HEK293T (cell line): ENCODE measurements around the gene RNASEH1.

Source experiments
- CTCF ChIA-PET: fragments of 350-600 bp; formaldehyde crosslinking; extraction: SDS; loops from one replicate; lab custom pipeline; 2021; ENCODE audit warnings: antibody characterized with exemption, inconsistent platforms; lab: Yijun Ruan, JAX
- POLR2A ChIA-PET: fragments of 350-600 bp; formaldehyde crosslinking; extraction: SDS; loops from one replicate; lab custom pipeline; 2020; ENCODE audit warnings: antibody characterized with exemption, inconsistent platforms; lab: Yijun Ruan, JAX
- DNase-seq: peaks from one replicate; pipeline ENCODE4 v3.0.0; 2012; ENCODE audit warnings: mixed read lengths; ENCODE audit errors: extremely low spot score
- ARNT ChIP-seq: fragments of 450-650 bp; IDR thresholded peaks from 2 replicates; pipeline ENCODE4 v1.6.1; 2017; ENCODE audit warnings: mild to moderate bottlenecking
- BHLHE40 ChIP-seq: fragments of 450-650 bp; IDR thresholded peaks from 2 replicates; pipeline ENCODE4 v1.6.1; 2016; ENCODE audit warnings: mild to moderate bottlenecking, moderate library complexity, borderline replicate concordance
- CTBP1 ChIP-seq: fragments of 450-650 bp; IDR thresholded peaks from 2 replicates; pipeline ENCODE4 v1.6.1; 2016; ENCODE audit warnings: borderline replicate concordance
- ELF4 ChIP-seq: fragments of 450-650 bp; IDR thresholded peaks from 2 replicates; pipeline ENCODE4 v1.6.1; 2017; ENCODE audit warnings: antibody characterized with exemption
- FOXA1 ChIP-seq: fragments of 450-650 bp; IDR thresholded peaks from 2 replicates; pipeline ENCODE4 v1.6.1; 2016; ENCODE audit warnings: mild to moderate bottlenecking
- FOXK2 ChIP-seq: fragments of 450-650 bp; IDR thresholded peaks from 2 replicates; pipeline ENCODE4 v1.6.1; 2016; ENCODE audit warnings: mild to moderate bottlenecking
- FOXM1 ChIP-seq: fragments of 450-650 bp; IDR thresholded peaks from 2 replicates; pipeline ENCODE4 v1.6.1; 2017; ENCODE audit warnings: mild to moderate bottlenecking, borderline replicate concordance
- HDGF ChIP-seq: fragments of 450-650 bp; IDR thresholded peaks from 2 replicates; pipeline ENCODE4 v1.6.1; 2017; ENCODE audit warnings: antibody characterized with exemption, borderline replicate concordance
- L3MBTL2 ChIP-seq: fragments of 450-650 bp; conservative IDR thresholded peaks from 2 replicates; pipeline ENCODE4 v1.6.1; 2016; ENCODE audit warnings: mild to moderate bottlenecking
- LEF1 ChIP-seq: fragments of 450-650 bp; IDR thresholded peaks from 2 replicates; pipeline ENCODE4 v1.6.1; 2017; ENCODE audit warnings: mild to moderate bottlenecking, borderline replicate concordance
- NFRKB ChIP-seq: fragments of 450-650 bp; IDR thresholded peaks from 2 replicates; pipeline ENCODE4 v1.6.1; 2016; ENCODE audit warnings: mild to moderate bottlenecking, moderate library complexity
- SP1 ChIP-seq: fragments of 450-650 bp; IDR thresholded peaks from 2 replicates; pipeline ENCODE4 v1.6.1; 2017
- SUZ12 ChIP-seq: fragments of 450-650 bp; IDR thresholded peaks from 2 replicates; pipeline ENCODE4 v1.6.1; 2016; ENCODE audit warnings: mild to moderate bottlenecking
- TARDBP ChIP-seq: fragments of 450-650 bp; IDR thresholded peaks from 2 replicates; pipeline ENCODE4 v1.6.1; 2016
- ZNF384 ChIP-seq: fragments of 450-650 bp; IDR thresholded peaks from 2 replicates; pipeline ENCODE4 v1.6.1; 2016
- TF ChIP-seq, protein P1 (sequence below): fragments of 450-650 bp; IDR thresholded peaks from 2 replicates; pipeline ENCODE4 v1.6.1; 2016

The RNASEH1 gene

GRCh38 chr2:3535794-3536681 lies 22.1 kb downstream of the RNASEH1 start:
- CTCF ChIA-PET: no interaction called here
- POLR2A ChIA-PET: interaction anchor here (0.7 to 1.4 kb wide), 3 partner anchors 12 to 69 kb away, joined by 3 to 8 read pairs (median 6); partner anchors contain the start of gene ADI1
- TF ChIP-seq SUZ12 (no peak), CTBP1 (no peak), SP1 (no peak), NFRKB (no peak), L3MBTL2 (no peak), ARNT (no peak), TARDBP (no peak), FOXK2 (no peak), FOXM1 (no peak), ZNF384 (no peak), BHLHE40 (no peak), HDGF (no peak), ELF4 (no peak), LEF1 (no peak)
- TF ChIP-seq, protein P1, sequence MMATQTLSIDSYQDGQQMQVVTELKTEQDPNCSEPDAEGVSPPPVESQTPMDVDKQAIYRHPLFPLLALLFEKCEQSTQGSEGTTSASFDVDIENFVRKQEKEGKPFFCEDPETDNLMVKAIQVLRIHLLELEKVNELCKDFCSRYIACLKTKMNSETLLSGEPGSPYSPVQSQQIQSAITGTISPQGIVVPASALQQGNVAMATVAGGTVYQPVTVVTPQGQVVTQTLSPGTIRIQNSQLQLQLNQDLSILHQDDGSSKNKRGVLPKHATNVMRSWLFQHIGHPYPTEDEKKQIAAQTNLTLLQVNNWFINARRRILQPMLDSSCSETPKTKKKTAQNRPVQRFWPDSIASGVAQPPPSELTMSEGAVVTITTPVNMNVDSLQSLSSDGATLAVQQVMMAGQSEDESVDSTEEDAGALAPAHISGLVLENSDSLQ: no peak
- no peak for DNase-seq

GRCh38 chr2:3535467-3535793 lies 22.7 kb downstream of the RNASEH1 start:
- CTCF ChIA-PET: no interaction called here
- DNase-seq: no peak
- no peak for TF ChIP-seq NFRKB
- no peak for TF ChIP-seq FOXA1
- TF ChIP-seq, protein P1: no peak
- TF ChIP-seq FOXK2: no peak
- no peak for TF ChIP-seq LEF1
- no peak for TF ChIP-seq FOXM1
- no peak for TF ChIP-seq ZNF384
- TF ChIP-seq TARDBP: no peak
- TF ChIP-seq SP1: no peak
- no peak for TF ChIP-seq SUZ12
- no peak for TF ChIP-seq ELF4
- TF ChIP-seq CTBP1: no peak
- no peak for TF ChIP-seq BHLHE40
- POLR2A ChIA-PET: interaction anchor here (1.4 kb wide), 1 partner anchor 11 kb away, joined by 6 read pairs; no protein-coding TSS in a partner anchor

DNA sequence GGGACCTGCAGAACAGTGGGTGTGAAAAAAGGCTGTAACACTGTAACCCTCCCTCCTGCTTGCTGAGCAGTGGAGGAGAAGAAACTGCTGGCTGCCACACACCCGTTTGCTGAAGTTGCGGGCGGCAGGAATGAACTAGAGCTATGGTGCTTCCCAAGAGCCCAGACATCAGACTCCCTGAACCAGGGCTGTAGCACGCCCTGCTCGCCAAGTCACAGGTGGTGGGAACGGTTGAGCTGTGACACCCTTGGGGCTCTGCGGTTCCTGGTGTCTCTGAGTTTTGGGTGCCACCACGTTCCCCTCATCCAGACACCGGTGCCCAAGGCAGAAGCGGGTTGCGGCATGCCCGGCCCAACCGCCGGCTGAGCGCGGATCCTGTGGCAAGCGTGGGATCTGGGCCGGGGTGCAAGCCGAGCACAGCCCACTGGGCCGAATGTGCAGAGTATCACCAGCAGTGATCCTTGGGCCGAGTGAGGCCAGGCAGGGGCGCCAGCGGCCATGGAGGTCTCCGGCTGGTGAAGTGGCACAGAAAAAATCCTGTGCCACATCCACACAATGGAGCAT lies 23.8 kb downstream of the RNASEH1 start:
- CTCF ChIA-PET: interaction anchor here (0.6 kb wide), 1 partner anchor 19 kb away, joined by 4 read pairs; no protein-coding TSS in a partner anchor
- DNase-seq: no peak
- POLR2A ChIA-PET: no interaction called here
- TF ChIP-seq NFRKB (no peak), BHLHE40 (no peak), ZNF384 (no peak), HDGF (no peak), TARDBP (no peak), CTBP1 (no peak), FOXM1 (no peak), LEF1 (no peak), FOXK2 (no peak), SP1 (no peak), SUZ12 (no peak), ARNT (no peak), L3MBTL2 (no peak), FOXA1 (no peak), ELF4 (no peak)
- TF ChIP-seq, protein P1: no peak

- ChIA-PET CTCF (interaction anchor here (0.6 kb wide), 1 partner anchor 19 kb away, joined by 4 read pairs; no protein-coding TSS in a partner anchor), POLR2A (no interaction called here)
- TF ChIP-seq SP1 (no peak), CTBP1 (no peak), HDGF (no peak), ELF4 (no peak), TARDBP (no peak), FOXA1 (no peak), L3MBTL2 (no peak), SUZ12 (no peak), FOXK2 (no peak), BHLHE40 (no peak), ZNF384 (no peak), NFRKB (no peak), ARNT (no peak), LEF1 (no peak), FOXM1 (no peak)
- TF ChIP-seq, protein P1: no peak
- DNase-seq: no peak
Observed at GRCh38 chr2:3533836-3534235, 24.3 kb downstream of the RNASEH1 start.

DNA sequence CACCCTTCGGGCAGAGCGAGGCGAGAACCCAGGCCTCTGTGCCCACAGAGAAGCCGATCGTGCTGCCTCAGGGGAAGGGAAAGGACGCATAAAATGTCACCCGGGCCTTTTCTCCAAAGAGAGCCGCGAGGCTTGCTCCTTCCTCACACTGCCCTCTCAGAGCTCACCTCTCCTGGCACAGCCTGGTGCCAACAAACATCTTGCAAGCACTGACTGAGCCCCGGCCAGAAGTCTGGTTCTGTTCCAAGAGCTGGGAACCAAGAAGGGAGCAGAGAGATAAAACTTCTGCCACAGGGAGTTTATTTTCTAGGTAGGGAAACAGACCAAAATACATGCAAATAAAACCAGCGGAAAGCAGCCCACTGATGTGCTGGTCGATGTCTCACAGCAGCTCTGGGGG lies 25.2 kb downstream of the RNASEH1 start:
- POLR2A ChIA-PET: no interaction called here
- no peak for DNase-seq
- CTCF ChIA-PET: no interaction called here
- TF ChIP-seq ARNT: no peak
- no peak for TF ChIP-seq CTBP1
- TF ChIP-seq FOXM1: no peak
- TF ChIP-seq L3MBTL2: no peak
- TF ChIP-seq FOXK2: no peak
- no peak for TF ChIP-seq BHLHE40
- no peak for TF ChIP-seq SP1
- TF ChIP-seq SUZ12: no peak
- TF ChIP-seq TARDBP: no peak
